GM21737 (cell line): Measurements from ENCODE around the gene EYS.
"Not testable (repeated sequence)": the region's sequence is repeated elsewhere in the genome, so short reads cannot be mapped to it uniquely, and the experiment has no call there.

Experiments used
- ATAC-seq: cut with Tn5 transposase; IDR thresholded peaks from one replicate; pipeline ENCODE4 v1.9.1; 2021; ENCODE audit warnings: mild to moderate bottlenecking, moderate library complexity; ENCODE audit not compliant: unreplicated experiment

Gene EYS

DNA sequence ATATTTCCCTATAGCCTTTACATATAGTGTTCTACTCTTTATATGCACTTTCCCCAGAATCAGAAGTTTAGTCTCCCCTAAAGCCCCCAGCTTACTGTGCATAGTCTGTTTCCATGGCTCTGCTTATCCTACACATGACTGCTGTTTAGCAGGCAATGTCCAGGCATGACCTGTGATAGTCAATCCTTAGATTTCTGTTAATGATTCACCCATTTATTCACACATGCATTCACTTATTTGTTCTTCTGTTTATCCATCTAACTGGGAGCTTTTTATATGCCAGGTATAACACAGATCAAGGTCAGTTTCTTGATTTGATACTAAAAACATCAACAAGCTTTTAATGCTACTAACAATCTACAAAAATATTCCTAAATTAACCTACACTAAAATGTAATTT lies 1770.6 kb downstream of the EYS start:
- ATAC-seq = no peak

DNA sequence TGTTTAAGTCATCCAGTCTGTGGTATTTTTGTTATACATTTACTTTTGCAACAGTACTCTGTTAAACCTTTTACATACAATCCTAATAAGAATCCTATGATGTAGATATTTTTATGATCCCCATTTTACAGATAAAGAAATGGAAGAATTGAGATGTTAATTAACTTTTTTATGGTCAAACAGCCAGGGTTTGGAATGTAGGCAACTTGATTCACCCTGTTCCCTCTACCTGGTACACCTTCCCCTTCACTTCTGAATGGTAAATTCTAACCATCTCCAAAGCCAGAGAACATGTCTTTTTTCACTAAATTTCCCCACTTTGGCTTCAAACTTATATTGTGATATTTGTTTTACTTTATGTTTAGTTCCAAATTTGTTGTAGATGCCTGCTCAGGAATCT lies 1771.3 kb downstream of the EYS start:
- ATAC-seq = no peak

DNA sequence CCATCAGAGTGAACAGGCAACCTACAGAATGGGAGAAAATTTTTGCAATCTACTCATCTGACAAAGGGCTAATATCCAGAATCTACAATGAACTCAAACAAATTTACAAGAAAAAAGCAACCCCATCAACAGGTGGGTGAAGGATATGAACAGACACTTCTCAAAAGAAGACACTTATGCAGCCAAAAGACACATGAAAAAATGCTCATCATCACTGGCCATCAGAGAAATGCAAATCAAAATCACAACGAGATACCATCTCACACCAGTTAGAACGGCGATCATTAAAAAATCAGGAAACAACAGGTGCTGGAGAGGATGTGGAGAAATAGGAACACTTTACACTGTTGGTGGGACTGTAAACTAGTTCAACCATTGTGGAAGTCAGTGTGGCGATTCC lies 1773.1 kb downstream of the EYS start:
- ATAC-seq = not testable (repeated sequence)

- no peak for ATAC-seq
These were observed 1776.2 kb downstream of the EYS start for GRCh38 chr6:63930848-63931247.

DNA sequence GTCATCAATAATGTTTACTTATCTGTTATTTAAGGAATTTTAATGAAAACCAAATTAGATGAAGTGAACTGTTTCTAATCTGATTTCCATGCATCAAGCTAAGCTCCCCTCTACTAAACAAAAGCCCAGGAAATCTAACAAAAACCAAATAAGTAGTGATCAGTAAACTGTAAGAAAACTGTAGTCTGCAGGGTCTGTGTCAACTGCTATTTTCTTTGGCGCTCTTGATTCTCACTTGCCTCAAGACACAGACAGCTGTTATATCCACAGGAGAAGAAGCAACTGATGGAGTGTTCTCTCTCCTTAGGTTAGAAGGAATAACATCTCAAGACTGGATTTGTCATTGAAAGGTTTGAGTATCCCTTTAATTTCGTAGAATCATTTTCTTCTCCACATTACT lies 1777.9 kb downstream of the EYS start:
- no peak for ATAC-seq

DNA sequence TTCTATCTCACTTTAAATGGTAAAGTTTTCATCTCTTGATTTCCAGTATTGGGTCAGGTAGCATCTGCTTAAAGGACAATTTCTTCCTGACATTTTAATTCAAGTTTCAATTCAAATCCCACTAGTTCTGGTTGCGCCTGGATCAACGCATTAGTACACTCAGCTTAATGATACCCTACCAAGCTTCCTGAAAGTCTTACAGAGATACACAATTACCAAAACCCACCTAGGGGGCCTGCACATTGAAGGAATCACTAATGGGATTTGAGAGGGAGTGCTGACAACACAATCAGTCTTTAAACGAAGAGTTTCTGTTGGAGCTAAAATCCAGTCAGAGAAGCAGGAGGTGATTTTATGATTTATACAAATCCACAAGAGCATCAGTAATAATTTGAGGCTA lies 1778.4 kb downstream of the EYS start:
- no peak for ATAC-seq

GRCh38 chr6:63926950-63927927 lies 1779.8 kb downstream of the EYS start:
- ATAC-seq = no peak

DNA sequence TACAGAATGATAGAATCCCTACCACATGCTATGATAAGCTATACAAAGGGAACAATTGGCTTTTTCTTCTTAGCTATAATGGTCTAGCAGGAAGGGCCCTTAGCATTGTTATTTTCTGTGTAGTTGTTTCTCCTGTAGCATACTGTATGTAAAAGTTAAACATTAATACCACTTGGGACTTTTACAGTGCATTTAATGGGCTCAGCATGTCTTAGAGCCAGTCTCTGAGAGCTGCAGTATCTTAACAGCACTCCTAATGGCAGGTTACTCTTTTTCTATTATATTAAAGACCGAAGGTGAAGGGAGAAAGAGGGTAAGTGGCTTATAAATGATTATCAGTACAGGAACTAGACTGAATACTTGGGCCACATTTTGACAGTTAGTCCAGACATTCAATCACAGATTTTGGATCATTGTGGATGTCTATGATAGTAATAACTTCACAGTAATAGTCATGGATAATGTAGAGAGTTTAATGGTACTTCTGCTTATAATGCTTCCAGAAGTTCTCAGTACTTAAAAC lies 1780.7 kb downstream of the EYS start:
- no peak for ATAC-seq

- ATAC-seq = peak; percentile 75
These were observed 1783.8 kb downstream of the EYS start for GRCh38 chr6:63923139-63923739.

DNA sequence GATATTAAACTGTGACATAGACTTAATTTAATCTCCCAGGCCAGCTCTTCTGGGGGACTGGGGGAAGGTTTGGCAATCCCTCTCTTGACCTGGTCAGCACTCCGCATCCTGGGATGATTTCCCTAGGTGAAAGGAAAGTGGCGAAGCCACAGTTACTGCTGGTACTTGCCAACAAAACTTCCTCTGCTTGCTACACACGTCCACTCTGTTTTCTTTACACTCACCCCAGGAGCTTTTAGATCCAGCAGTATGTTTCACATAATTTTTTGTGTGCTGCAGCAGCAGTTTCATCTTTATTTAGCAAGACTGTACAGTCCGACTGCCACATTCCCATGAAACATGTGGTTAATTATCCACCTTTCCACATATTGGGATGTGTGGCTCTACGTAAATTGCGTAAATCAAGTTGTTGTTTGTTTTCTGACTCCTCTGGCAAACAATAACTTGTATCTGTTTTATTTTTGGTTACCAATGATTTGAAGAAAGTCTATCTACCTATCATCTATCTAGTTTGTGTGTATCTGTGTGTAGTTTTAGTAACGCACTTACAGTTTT lies 1787.4 kb downstream of the EYS start:
- ATAC-seq = no peak

DNA sequence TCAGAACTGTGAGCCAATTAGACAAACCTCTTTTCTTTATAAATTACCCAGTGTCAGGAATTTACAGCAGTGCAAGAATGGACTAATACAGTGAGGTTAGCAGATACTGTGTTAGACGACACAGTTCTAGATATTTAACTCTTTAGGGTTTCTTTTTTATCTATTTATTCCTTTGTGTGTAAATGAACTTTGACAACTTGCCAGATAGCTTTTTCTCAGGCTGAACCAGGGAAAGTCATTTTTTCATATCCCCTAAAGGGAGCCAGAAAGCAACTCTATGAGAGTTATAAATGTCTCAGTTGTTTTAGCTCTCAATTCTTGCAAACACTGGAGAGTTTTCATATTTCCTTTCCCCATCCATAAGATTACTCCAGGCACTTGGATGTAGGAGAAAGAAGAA lies 1794.1 kb downstream of the EYS start:
- ATAC-seq = no peak

DNA sequence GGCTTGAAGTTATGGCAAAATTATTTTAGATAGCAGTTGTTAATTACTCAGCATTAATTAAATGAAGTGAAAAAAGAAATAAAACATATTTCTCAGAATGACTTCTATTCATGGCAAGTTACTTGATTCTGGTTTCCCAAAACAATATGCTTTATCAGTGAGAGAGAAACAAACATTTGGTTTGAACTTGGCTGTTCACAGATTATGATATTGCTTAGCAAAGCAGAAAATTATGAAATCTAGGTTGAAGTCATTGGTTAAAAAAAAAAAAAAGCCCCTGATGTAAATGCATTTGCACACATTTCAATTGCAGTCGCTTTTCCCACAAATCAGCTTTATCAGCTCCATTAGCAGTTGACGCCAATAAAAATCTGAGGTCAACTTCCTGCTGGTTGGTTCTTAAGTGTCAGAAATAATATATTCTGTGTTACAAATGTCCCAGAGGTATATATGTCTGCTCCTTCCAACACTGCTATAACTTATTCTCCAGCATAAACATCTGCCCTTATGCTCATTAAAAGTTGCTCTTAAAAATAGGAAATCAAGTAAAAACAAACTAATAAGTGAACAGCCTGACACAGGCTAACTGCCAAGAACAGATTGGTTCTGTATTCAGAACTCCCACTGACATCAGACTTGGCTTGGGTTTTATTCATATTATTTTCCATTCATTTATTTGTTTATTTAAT lies 1796.0 kb downstream of the EYS start:
- ATAC-seq = no peak

GRCh38 chr6:63904650-63905248 lies 1802.3 kb downstream of the EYS start:
- peak; percentile 76 for ATAC-seq

DNA sequence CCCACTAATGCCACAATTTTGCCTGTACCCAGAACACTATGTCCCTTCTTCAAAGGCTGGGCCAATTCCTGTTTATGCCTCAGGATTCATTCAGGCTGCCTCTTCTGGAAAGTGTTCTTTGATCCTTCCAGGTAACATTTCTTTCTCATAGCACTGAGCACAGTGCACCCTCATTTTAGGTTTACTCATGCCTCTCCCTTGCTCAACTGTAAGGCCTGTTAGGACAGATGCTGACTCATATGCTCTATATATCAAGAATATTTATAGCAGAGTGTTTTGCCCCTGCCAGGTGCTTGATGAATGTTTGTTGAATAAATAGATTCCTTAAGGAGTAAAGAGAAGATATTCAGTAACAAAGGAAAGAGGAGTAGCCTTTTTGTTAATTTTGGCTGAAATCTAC lies 1807.5 kb downstream of the EYS start:
- ATAC-seq = no peak

DNA sequence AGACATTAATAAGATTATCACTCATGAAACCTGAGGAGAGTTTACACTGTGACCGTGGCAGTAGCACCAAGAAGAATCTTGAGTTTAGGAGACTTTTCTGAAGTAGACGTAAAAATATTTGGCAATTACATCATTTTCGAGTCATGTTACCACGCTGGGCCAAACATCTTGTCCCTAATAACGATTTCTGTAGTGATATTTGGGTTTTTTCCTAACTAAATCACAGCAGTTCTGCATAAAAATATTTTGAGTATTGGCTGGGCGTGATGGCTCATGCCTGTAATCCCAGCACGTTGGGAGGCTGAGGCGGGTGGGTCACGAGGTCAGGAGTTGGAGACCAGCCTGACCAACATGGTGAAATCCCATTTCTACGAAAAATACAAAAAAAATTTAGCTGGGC lies 1809.1 kb downstream of the EYS start:
- no peak for ATAC-seq

- ATAC-seq = no peak
These were observed 1809.6 kb downstream of the EYS start for GRCh38 chr6:63897459-63897858.

- no peak for ATAC-seq
These were observed 1818.6 kb downstream of the EYS start for GRCh38 chr6:63888416-63888815.

- ATAC-seq = not testable (repeated sequence)
These were observed 1819.2 kb downstream of the EYS start for GRCh38 chr6:63887804-63888203.

DNA sequence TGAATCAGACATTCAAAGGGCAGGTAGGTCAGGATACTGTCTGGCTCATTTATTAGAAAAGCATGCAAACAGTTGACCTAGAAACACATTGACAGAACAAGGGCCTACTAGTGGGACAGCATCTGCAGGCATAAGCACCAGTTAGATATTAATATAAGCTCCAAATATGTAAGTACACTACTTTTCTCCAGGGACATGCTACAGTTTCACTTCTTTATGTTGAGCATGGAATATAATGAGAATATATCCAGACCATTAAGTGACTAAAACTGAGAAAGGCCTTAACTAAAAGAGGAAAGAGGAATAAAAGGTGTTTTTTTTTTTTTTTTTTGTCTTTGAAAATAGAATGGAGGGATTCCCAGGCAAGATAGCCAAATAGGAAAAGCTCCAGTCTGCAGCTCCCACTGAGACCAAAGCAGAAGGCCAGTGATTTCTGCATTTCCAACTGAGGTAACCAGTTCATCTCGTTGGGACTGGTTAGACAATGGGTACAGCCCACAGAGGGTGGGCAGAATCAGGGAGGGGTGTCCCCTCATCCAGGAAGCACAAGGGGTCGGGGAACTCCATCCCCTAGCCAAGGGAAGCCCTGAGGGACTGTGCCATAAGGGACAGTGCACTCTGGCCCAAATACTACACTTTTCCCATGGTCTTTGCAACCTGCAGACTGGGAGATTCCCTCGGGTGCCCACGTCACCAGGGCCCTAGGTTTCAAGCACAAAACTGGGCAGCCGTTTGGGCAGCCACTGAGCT lies 1819.8 kb downstream of the EYS start:
- no peak for ATAC-seq

GRCh38 chr6:63886341-63886740 lies 1820.7 kb downstream of the EYS start:
- no peak for ATAC-seq
